ENCODE measurements around the gene ATAD3A.

The ATAD3A gene

DNA sequence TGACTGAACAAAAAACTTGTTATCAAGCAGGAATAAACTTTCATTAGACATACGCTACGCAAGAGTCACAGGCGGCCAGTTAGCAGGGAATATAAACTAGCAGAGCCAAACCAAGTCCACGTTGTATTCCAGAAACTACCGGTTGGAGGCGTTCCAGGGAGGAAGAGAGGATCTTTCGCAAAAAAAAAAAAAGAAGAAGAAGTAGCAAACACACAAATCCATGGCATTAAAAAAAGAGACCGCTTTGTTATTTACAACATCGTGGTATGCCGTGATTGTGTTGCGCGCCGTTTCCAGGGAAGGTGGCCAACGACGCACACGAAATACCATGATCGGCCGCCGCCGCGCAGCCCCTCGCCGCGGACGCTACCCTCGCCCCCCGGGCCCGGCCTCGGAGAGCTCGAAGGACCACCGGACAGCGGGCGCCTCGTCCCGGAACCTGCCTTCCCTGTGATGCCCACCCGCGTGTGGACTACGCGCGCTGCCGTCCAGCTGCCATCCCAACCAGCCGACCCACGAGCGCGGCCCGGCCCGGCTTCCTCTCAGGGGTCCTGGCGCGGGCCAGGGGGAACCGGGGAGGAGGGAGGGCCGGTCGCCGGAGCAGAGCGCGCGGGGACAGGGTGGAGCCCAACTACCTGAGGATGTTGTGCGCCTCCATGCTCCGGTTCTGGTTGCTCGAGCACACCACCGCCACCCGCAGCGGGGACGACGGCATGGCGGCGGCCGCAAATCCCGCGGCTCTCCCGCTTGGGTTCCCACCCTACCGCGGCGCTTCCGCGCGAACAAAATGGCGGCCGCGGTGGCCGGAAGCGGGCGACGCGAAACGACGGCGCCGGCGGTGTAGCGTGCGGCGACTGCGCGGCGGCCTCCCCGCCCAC lies 62.1 kb downstream of the ATAD3A start (continued):
- TF ChIP-seq, protein P1, sequence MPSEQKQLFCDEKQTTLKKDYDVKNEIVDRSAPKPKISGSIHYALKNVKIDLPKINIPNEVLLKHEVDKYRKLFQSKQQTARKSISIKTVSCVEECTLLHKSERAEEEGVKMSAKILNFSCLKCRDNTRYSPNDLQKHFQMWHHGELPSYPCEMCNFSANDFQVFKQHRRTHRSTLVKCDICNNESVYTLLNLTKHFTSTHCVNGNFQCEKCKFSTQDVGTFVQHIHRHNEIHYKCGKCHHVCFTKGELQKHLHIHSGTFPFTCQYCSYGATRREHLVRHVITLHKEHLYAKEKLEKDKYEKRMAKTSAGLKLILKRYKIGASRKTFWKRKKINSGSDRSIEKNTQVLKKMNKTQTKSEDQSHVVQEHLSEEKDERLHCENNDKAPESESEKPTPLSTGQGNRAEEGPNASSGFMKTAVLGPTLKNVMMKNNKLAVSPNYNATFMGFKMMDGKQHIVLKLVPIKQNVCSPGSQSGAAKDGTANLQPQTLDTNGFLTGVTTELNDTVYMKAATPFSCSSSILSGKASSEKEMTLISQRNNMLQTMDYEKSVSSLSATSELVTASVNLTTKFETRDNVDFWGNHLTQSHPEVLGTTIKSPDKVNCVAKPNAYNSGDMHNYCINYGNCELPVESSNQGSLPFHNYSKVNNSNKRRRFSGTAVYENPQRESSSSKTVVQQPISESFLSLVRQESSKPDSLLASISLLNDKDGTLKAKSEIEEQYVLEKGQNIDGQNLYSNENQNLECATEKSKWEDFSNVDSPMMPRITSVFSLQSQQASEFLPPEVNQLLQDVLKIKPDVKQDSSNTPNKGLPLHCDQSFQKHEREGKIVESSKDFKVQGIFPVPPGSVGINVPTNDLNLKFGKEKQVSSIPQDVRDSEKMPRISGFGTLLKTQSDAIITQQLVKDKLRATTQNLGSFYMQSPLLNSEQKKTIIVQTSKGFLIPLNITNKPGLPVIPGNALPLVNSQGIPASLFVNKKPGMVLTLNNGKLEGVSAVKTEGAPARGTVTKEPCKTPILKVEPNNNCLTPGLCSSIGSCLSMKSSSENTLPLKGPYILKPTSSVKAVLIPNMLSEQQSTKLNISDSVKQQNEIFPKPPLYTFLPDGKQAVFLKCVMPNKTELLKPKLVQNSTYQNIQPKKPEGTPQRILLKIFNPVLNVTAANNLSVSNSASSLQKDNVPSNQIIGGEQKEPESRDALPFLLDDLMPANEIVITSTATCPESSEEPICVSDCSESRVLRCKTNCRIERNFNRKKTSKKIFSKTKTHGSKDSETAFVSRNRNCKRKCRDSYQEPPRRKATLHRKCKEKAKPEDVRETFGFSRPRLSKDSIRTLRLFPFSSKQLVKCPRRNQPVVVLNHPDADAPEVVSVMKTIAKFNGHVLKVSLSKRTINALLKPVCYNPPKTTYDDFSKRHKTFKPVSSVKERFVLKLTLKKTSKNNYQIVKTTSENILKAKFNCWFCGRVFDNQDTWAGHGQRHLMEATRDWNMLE (tag by site-specific recombination; conservative IDR thresholded peaks at IDR 0.05; ENCODE audit: low read depth), result no peak
- TF ChIP-seq, protein P2, sequence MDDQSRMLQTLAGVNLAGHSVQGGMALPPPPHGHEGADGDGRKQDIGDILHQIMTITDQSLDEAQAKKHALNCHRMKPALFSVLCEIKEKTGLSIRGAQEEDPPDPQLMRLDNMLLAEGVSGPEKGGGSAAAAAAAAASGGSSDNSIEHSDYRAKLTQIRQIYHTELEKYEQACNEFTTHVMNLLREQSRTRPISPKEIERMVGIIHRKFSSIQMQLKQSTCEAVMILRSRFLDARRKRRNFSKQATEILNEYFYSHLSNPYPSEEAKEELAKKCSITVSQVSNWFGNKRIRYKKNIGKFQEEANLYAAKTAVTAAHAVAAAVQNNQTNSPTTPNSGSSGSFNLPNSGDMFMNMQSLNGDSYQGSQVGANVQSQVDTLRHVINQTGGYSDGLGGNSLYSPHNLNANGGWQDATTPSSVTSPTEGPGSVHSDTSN (CRISPR knock-in tag; IDR thresholded peaks at IDR 0.05), result no peak; the same call in 1 of the 2 replicates
- TF ChIP-seq, protein P3, sequence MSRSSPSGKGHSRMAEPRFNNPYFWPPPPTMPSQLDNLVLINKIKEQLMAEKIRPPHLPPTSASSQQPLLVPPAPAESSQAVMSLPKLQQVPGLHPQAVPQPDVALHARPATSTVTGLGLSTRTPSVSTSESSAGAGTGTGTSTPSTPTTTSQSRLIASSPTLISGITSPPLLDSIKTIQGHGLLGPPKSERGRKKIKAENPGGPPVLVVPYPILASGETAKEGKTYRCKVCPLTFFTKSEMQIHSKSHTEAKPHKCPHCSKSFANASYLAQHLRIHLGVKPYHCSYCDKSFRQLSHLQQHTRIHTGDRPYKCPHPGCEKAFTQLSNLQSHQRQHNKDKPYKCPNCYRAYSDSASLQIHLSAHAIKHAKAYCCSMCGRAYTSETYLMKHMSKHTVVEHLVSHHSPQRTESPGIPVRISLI (tag by site-specific recombination; IDR thresholded peaks at IDR 0.05), result no peak
- TF ChIP-seq KLF7 (tag by site-specific recombination; IDR thresholded peaks at IDR 0.05; ENCODE audit: borderline replicate concordance) (no peak), ZNF747 (tag by site-specific recombination; IDR thresholded peaks at IDR 0.05) (no peak), ZNF214 (tag by site-specific recombination; IDR thresholded peaks at IDR 0.05; ENCODE audit: borderline replicate concordance) (no peak), ZNF610 (tag by site-specific recombination; IDR thresholded peaks at IDR 0.05; ENCODE audit: borderline replicate concordance) (peak; percentile 66; the same call in 1 of the 2 replicates), ZNF785 (tag by site-specific recombination; IDR thresholded peaks at IDR 0.05) (no peak), ZNF544 (tag by site-specific recombination; IDR thresholded peaks at IDR 0.05) (no peak), ZIC2 (tag by site-specific recombination; IDR thresholded peaks at IDR 0.05) (peak; percentile 53; the same call in 1 of the 2 replicates), GLIS2 (tag by site-specific recombination; IDR thresholded peaks at IDR 0.05) (peak; percentile 53), ZNF10 (tag by site-specific recombination; IDR thresholded peaks at IDR 0.05) (no peak), ZNF791 (tag by site-specific recombination; IDR thresholded peaks at IDR 0.05) (no peak), ZNF514 (tag by site-specific recombination; IDR thresholded peaks at IDR 0.05) (no peak), ZSCAN23 (tag by site-specific recombination; IDR thresholded peaks at IDR 0.05) (no peak), ZBTB21 (tag by site-specific recombination; IDR thresholded peaks at IDR 0.05) (no peak), ZNF560 (tag by site-specific recombination; IDR thresholded peaks at IDR 0.05; ENCODE audit: borderline replicate concordance) (no peak), ZNF600 (tag by site-specific recombination; IDR thresholded peaks at IDR 0.05) (peak; percentile 38; the same call in 1 of the 2 replicates), ZNF549 (tag by site-specific recombination; IDR thresholded peaks at IDR 0.05) (no peak), SP3 (tag by site-specific recombination; IDR thresholded peaks at IDR 0.05) (no peak), YY1 (tag by site-specific recombination; IDR thresholded peaks at IDR 0.05) (peak; percentile 90), ZNF121 (tag by site-specific recombination; IDR thresholded peaks at IDR 0.05) (no peak), ZNF16 (tag by site-specific recombination; IDR thresholded peaks at IDR 0.05; ENCODE audit: low read depth) (no peak)
- TF ChIP-seq, protein P4, sequence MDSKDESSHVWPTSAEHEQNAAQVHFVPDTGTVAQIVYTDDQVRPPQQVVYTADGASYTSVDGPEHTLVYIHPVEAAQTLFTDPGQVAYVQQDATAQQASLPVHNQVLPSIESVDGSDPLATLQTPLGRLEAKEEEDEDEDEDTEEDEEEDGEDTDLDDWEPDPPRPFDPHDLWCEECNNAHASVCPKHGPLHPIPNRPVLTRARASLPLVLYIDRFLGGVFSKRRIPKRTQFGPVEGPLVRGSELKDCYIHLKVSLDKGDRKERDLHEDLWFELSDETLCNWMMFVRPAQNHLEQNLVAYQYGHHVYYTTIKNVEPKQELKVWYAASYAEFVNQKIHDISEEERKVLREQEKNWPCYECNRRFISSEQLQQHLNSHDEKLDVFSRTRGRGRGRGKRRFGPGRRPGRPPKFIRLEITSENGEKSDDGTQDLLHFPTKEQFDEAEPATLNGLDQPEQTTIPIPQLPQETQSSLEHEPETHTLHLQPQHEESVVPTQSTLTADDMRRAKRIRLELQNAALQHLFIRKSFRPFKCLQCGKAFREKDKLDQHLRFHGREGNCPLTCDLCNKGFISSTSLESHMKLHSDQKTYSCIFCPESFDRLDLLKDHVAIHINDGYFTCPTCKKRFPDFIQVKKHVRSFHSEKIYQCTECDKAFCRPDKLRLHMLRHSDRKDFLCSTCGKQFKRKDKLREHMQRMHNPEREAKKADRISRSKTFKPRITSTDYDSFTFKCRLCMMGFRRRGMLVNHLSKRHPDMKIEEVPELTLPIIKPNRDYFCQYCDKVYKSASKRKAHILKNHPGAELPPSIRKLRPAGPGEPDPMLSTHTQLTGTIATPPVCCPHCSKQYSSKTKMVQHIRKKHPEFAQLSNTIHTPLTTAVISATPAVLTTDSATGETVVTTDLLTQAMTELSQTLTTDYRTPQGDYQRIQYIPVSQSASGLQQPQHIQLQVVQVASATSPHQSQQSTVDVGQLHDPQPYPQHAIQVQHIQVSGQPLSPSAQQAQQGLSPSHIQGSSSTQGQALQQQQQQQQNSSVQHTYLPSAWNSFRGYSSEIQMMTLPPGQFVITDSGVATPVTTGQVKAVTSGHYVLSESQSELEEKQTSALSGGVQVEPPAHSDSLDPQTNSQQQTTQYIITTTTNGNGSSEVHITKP (tag by site-specific recombination; IDR thresholded peaks at IDR 0.05), result peak; percentile 34; the same call in 1 of the 2 replicates
- TF ChIP-seq, protein P5, sequence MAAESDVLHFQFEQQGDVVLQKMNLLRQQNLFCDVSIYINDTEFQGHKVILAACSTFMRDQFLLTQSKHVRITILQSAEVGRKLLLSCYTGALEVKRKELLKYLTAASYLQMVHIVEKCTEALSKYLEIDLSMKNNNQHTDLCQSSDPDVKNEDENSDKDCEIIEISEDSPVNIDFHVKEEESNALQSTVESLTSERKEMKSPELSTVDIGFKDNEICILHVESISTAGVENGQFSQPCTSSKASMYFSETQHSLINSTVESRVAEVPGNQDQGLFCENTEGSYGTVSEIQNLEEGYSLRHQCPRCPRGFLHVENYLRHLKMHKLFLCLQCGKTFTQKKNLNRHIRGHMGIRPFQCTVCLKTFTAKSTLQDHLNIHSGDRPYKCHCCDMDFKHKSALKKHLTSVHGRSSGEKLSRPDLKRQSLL (tag by site-specific recombination; IDR thresholded peaks at IDR 0.05), result no peak
- TF ChIP-seq, protein P6, sequence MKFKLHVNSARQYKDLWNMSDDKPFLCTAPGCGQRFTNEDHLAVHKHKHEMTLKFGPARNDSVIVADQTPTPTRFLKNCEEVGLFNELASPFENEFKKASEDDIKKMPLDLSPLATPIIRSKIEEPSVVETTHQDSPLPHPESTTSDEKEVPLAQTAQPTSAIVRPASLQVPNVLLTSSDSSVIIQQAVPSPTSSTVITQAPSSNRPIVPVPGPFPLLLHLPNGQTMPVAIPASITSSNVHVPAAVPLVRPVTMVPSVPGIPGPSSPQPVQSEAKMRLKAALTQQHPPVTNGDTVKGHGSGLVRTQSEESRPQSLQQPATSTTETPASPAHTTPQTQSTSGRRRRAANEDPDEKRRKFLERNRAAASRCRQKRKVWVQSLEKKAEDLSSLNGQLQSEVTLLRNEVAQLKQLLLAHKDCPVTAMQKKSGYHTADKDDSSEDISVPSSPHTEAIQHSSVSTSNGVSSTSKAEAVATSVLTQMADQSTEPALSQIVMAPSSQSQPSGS (tag by site-specific recombination; IDR thresholded peaks at IDR 0.05; ENCODE audit: low read depth), result no peak
